Esophagus muscularis mucosa (tissue), 4 donors: ENCODE measurements around the gene DRG2.

ENCODE experiments used
- EP300 ChIP-seq: sonication (generic); formaldehyde crosslinking; IDR thresholded peaks from one replicate; pipeline ENCODE4 v1.6.1; 2017; ENCODE audit warnings: antibody characterized with exemption
- POLR2A ChIP-seq: fragments of 450-650 bp; IDR thresholded peaks from one replicate; pipeline ENCODE4 v1.6.1; 2017; ENCODE audit warnings: antibody characterized with exemption, moderate library complexity, mild to moderate bottlenecking, low read depth
- TF ChIP-seq, protein P1 (sequence below), 3 experiments: fragments of 200-600 bp in 2 of 3; fragments of 450-650 bp in 1 of 3; sonication (generic) in 2 of 3; IDR thresholded peaks; one replicate each; pipeline ENCODE4 v1.5.1; 2017 to 2019; ENCODE audit warnings: antibody characterized with exemption in 3 of 3, mild to moderate bottlenecking in 2 of 3, moderate library complexity in 1 of 3

DNA sequence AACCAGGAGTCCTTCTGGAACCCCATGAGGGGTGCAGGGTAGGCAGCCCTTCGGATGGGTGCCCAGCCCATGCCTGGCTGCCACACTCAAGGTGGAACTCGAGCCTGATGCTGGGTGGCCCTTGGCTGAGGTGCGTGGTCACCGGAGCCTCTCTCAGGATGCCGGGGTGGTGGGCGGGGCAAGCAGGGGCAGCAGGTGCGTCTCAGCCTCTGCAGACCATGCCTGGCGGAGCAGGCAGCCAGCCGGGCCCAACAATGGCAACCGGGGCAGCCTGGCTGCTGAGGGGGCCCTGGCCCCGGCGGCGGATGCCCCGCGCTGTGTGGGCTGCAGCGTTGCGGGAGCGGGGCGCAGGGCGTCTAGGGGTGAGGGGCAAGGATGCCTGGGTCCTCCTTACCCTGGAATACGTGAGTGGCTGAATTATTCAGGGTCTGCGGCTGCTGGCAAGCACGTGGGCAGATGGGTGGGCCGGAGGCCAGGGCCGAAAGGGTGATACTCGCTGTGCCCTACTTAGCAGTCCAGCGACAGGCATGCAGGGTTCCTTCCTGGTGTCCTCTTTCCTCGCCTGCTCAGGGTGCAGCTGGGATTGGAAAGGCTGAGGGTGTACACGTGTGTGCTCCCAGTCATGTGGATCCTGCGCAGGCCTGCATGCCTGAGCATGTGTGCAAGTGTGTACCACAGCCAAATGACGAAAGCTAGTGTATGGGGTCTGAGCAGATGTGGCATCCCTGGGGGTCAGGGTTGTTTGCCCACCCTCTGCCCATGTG is 35.4 kb downstream of the DRG2 start:
- TF ChIP-seq, protein P1, sequence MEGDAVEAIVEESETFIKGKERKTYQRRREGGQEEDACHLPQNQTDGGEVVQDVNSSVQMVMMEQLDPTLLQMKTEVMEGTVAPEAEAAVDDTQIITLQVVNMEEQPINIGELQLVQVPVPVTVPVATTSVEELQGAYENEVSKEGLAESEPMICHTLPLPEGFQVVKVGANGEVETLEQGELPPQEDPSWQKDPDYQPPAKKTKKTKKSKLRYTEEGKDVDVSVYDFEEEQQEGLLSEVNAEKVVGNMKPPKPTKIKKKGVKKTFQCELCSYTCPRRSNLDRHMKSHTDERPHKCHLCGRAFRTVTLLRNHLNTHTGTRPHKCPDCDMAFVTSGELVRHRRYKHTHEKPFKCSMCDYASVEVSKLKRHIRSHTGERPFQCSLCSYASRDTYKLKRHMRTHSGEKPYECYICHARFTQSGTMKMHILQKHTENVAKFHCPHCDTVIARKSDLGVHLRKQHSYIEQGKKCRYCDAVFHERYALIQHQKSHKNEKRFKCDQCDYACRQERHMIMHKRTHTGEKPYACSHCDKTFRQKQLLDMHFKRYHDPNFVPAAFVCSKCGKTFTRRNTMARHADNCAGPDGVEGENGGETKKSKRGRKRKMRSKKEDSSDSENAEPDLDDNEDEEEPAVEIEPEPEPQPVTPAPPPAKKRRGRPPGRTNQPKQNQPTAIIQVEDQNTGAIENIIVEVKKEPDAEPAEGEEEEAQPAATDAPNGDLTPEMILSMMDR (IDR thresholded peaks at IDR 0.05): no peak
- TF ChIP-seq EP300: no peak
- TF ChIP-seq POLR2A: no peak
